Measurements from ENCODE around the gene LDB2.

LDB2 gene

DNA sequence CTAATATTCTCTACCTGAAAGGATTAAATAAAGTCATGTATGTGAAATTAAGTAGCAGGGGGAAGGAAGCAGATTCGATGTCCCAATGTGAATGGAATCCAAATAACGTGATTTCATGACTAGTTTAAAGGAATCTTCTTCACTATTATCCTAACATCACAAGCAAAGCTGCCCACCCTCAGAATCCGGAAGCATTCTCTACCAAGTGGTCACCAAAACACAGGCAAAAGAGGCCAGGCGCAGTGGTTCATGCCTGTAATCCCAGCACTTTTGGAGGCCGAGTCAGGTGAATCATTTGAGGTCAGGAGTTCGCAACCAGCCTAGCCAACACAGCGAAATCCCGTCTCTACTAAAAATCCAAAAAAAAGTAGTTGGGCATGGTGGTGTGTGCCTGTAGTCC lies 212.9 kb downstream of the LDB2 start:
- peak; percentile 68 for DNase-seq (ENCODE audit: low read depth)

DNA sequence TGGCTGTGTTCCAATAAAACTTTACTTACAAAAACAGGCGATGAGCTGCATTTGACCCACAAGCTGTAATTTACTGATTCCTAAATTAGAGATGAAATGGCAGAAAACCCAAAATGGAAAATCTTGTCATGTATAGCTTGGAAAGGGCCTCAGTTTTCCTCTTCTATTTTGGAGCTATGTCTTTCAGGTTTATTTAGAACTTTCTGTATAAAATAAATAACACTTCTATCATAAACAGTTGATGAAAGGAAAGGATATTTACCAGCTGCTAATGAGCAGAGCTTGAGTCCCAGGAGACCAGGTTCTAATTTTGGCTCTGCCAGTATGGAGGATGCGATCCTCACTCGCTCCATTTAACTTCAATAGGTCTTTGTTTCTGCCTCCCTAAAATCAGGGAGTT lies 213.5 kb downstream of the LDB2 start:
- DNase-seq (ENCODE audit: low read depth): no peak

DNA sequence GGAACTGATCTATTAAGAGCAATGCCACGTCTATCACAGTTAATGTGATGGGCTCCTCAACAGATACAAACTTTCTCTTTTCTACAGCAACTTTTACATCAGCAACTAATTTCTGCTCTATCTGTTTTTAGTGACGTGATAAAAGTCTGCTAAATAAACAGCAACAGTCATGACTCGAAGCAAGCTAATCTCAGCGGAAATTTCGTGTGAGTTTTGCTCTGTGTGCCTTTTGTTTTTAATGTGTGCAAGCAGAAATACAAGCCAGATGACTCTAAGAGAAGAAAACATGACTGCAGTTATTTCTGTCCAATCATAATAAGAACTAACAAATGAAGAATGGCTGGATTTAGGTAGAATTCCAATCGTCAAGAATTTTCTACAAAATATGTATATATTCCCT lies 214.3 kb downstream of the LDB2 start:
- DNase-seq (ENCODE audit: low read depth): no peak

- no peak for DNase-seq (ENCODE audit: low read depth)
Observed at GRCh38 chr4:16682975-16683374, 215.5 kb downstream of the LDB2 start.

DNA sequence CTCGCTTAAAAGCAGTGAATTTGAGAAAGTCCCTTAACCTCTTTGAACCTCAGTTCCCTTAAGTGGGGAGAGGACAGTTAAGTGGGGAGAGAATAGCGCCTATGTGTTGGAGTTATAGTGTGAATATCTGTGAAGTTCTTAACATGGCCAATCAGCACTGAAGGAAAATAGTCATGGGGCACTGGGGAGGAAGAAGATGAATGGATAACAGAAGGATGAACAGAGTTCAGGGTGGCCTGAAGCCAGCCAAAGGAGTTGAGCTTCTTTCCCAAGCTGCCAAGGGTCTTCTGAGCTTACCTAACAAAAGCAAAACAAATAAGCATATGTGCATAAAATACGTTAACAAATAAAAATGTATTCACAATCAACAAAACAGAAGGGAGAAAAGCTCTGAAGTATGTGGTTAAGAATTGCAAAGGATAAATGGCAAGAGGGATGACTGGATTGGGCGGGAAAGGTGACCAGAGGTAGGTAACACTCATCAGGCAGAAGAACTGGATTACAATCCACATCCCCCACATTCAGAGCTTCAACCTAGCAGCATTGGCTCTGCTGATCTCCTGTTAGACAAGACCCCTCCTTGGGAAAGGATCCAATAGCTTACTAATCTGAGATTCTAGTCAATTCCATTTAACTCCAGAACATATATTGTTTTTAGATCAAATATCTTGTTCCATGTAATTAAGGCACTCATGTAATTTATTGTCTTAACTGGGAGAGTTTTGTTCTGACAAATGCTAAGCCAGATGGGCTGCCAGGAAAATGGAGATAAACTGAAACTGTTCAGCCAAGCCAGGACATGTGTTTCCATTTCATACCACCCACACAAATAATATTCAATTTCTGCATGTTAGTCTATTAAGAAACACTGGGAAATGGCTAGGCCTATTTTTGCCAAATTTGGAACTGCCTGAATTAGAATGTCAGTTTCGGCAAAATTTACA lies 221.2 kb downstream of the LDB2 start:
- no peak for DNase-seq (ENCODE audit: low read depth)

- no peak for DNase-seq (ENCODE audit: low read depth)
Observed at GRCh38 chr4:16676230-16676770, 222.1 kb downstream of the LDB2 start.

DNA sequence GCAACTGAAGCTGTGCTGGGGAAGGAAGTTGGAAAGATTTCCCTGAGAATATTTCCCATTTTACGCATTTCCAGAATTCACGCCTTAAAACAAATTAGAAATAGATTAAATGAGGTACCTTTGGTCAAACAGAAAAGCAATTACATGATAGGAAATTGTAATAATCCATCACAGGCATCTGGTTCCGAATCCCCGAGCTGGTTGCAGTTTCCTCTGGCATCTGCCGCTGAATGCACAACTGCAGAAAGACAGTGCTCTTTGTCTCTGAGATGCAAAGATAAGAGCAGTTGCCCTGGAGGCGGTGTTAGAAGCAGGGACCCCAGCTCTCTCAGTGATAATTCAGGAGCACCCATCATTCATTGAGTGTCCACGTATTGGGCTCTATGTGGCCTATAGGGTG lies 224.4 kb downstream of the LDB2 start:
- no peak for DNase-seq (ENCODE audit: low read depth)

GRCh38 chr4:16672421-16672820 lies 226.0 kb downstream of the LDB2 start:
- DNase-seq (ENCODE audit: low read depth): no peak

- DNase-seq (ENCODE audit: low read depth): no peak
Observed at GRCh38 chr4:16671741-16672140, 226.7 kb downstream of the LDB2 start.

DNA sequence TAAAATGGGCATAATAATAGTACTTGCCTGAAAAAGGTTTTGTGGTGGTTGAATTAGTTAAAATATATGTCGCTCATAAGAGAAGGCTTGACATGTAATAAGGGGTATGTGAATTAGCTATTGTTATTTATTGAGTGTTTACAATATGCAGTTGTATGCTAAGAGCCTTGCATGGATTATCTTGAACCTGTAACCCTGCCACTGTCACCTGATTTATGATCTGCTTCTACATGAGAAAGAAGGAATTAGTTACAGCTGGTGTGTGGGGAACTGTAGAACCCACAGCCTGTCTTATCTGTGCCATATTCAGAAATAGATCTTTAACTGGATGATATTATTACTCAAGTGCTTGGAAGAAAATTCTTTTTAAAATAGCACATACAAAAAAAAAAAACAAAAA lies 227.7 kb downstream of the LDB2 start:
- DNase-seq (ENCODE audit: low read depth): no peak

GRCh38 chr4:16669036-16669435 lies 229.4 kb downstream of the LDB2 start:
- no peak for DNase-seq (ENCODE audit: low read depth)

- no peak for DNase-seq (ENCODE audit: low read depth)
Observed at GRCh38 chr4:16668488-16668887, 230.0 kb downstream of the LDB2 start.

DNA sequence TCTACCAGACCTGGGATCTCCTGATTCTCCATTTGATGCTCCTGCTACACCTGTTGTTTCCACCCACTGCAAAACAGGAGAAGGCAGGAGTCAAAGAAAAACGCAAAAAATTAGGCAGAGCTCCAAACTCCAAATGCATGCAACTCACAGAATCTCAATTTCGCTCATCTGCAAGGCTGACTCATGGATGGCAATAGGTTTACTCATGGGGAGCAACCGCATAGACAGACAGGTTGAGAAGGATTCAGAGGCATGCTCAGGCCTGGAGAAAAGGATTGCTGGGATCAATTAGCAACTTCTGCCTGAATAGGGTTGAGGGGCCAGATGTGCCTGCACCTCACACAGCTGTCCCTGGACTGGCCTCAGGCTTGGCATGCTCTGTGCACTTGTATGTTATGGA lies 231.0 kb downstream of the LDB2 start:
- DNase-seq (ENCODE audit: low read depth): peak; percentile 78

DNA sequence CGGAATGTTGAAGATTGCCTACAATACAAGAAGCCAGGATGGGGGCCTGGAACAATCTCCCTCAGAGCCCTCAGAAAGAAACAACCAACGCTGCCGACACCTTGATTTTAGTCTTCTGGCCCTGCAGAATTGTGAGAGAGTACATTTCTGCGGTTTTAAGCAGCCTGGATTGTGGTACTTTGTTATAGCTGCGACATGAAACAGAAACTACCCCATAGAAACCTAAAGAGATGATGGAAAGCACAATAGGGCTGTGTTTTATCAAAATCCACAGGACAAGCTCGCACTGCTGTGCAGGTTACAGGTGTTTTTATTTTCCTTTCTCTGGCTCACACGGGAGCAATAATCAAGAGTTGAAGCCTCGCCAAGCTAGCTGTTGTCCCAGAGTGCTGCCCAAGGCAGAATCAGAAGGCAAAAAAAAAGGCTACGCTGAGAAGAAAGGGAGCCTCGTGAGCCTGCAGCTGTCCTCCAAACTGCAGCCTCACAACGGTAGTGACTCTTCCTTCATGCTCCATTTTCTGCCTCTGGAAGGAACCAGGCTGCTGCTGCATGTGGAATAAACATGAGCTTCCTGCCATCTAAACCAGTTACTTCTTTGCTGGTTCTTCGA lies 232.4 kb downstream of the LDB2 start:
- no peak for DNase-seq (ENCODE audit: low read depth)

DNA sequence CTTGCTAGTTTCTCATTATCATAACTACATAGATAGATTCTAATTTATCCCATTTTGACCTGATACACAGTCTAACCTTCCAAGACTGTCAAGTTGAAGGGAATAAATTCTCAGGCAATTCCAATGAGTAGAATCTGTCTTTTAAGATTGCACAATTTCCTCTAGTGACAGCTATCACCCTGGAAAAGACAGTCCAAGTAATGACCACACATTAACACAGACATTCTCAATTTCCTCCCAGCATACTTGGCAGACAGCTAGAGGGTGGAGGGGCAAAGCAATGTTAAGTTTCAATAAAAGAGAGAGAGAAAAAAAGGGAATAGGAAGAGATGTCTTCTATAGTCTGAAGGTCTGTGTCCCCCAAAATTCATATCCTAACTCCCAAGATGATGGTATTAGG lies 234.7 kb downstream of the LDB2 start:
- no peak for DNase-seq (ENCODE audit: low read depth)

GRCh38 chr4:16663307-16663706 lies 235.1 kb downstream of the LDB2 start:
- DNase-seq (ENCODE audit: low read depth): no peak

DNA sequence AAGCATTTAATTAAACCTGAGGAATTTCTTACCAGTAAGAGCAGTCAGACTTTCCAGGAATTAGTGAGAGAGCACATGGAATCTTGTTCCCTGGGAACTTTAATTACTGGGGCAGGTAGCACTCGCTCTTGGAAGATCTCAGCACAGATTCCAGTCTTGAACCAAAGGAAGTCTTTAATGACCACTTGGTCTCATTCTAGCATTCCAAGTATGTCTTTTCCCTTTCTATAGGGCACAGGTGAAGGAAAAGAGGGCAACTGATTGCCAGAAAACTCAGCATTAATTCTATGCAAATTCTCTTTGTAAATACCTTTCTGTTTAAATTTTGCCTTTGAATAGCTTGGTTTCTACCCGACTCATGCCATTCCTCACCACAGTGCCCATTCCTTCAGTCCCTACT lies 236.6 kb downstream of the LDB2 start:
- DNase-seq (ENCODE audit: low read depth): no peak

DNA sequence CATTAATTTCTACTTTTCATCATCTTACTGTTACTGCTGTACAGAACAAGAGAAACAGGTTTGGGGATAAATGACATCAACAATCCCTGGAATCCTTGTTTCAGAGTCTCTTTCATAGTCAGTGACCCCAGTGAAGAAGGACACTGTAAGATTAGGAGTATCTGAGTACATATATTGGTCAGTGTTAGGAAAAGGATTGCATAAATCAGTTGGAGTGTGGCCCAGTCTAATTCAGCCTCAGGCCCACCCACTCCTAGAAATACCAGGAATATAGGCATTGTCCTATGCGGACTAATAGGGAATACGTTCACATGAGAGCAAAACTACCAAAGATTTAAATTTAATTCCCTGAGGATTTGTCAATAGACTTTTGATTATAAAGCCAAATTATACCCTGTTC lies 237.8 kb downstream of the LDB2 start:
- no peak for DNase-seq (ENCODE audit: low read depth)

DNA sequence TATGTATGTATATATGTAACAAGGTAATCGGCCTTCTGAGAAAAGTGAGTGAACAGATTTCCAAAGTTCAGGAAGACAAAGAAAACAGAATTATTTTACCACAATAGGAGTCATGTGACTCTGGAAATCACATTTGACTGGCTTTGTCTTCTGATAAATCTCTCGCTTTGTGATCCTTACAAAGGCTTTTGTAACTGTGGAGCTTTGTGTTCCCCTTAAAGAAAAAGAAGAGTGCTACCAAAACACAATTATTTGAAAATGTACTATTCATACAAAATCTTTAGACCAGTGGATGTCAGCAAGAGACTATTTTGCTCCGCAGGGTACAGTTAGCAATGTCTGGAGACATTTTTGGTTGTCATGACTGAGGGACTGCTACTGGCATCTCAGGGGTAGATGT lies 238.8 kb downstream of the LDB2 start:
- DNase-seq (ENCODE audit: low read depth): no peak

GRCh38 chr4:16659079-16659478 lies 239.4 kb downstream of the LDB2 start:
- DNase-seq (ENCODE audit: low read depth): no peak

DNA sequence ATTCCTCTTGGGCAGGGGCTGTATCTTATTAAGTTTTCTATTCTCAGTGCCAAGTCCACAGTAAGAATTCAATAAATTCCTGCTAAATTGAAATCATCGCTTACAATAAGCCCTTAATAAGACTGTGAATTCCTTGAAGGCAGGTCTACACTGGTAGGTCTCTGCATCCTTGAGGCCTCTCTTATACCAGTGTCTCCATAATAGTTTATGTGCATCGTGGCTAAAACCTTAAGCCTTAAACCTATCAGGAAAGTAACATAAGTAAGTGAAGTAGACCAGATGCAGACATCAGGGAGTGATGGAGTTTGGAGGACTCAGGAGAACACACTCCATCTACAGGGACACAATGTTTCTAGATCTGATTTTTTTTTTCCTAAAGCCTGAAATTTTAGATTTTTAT lies 240.3 kb downstream of the LDB2 start:
- no peak for DNase-seq (ENCODE audit: low read depth)

- no peak for DNase-seq (ENCODE audit: low read depth)
Observed at GRCh38 chr4:16655111-16655510, 243.3 kb downstream of the LDB2 start.

GRCh38 chr4:16652732-16653305 lies 245.6 kb downstream of the LDB2 start:
- DNase-seq (ENCODE audit: low read depth): no peak

All from non-pigmented ciliary epithelial cell (primary cell).